Heart left ventricle (tissue), 16 donors: ENCODE results near the gene LCN2. TPM values are rescaled to one million over a fixed set of nuclear protein-coding genes. Genes with fewer than 3 reads are reported as not detected.

Experiments
- ATAC-seq, 4 donors: fragments of 200-7000 bp; cut with Tn5 transposase; one replicate each; pipeline ENCODE4 v1.9.1; 2020 to 2022; ENCODE audit warnings: moderate library complexity in 4 of 4, mild to moderate bottlenecking in 3 of 4, moderate number of reproducible peaks in 1 of 4
- DNase-seq, 5 donors: peaks; one replicate each; pipeline ENCODE4 v3.0.0-alpha.2; 2020
- H3K27ac ChIP-seq, 12 donors: fragments of 200-600 bp; sonication (generic) in 4 of 12; one replicate each; pipeline versions ENCODE4 v1.5.0 to v1.8.0; 2016 to 2022; ENCODE audit warnings: mild to moderate bottlenecking in 2 of 12
- H3K27me3 ChIP-seq, 9 donors: fragments of 200-600 bp; sonication (generic) in 2 of 9; one replicate each; pipeline versions ENCODE4 v1.5.1 to v1.8.0; 2016 to 2022; ENCODE audit warnings: mild to moderate bottlenecking in 3 of 9
- H3K36me3 ChIP-seq, 9 donors: fragments of 200-600 bp; sonication (generic) in 2 of 9; one replicate each; pipeline versions ENCODE4 v1.5.0 to v1.8.0; 2018 to 2022; ENCODE audit warnings: mild to moderate bottlenecking in 2 of 9
- H3K4me1 ChIP-seq, 12 donors: fragments of 200-600 bp; sonication (generic) in 4 of 12; one replicate each; pipeline versions ENCODE4 v1.5.0 to v1.8.0; 2016 to 2022; ENCODE audit warnings: mild to moderate bottlenecking in 3 of 12
- H3K4me3 ChIP-seq, 12 donors: fragments of 200-600 bp; sonication (generic) in 4 of 12; one replicate each; pipeline versions ENCODE4 v1.5.0 to v1.8.0; 2017 to 2022; ENCODE audit warnings: mild to moderate bottlenecking in 9 of 12, moderate library complexity in 4 of 12
- H3K9me3 ChIP-seq, 12 donors: fragments of 200-600 bp; sonication (generic) in 4 of 12; one replicate each; pipeline versions ENCODE4 v1.5.0 to v1.8.0; 2016 to 2022; ENCODE audit warnings: mild to moderate bottlenecking in 1 of 12
- POLR2A ChIP-seq, 2 donors: fragments of 450-650 bp; IDR thresholded peaks; one replicate each; pipeline ENCODE4 v1.6.1; 2017; ENCODE audit warnings: antibody characterized with exemption in 2 of 2, mild to moderate bottlenecking in 2 of 2, moderate library complexity in 2 of 2
- WGBS, 4 donors: extraction: QIAGEN DNeasy Blood & Tissue Kit in 2 of 4; methylation state at CpG; one replicate each; pipeline versions ENCODE4 v1.1.5 to v1.1.7; 2013 to 2018; 5-methylcytosine and 5-hydroxymethylcytosine counted together
- intact Hi-C, 10 donors: fragments of 100-400 bp; cut with DNase I; formaldehyde crosslinking; loops; one replicate each; pipeline versions ENCODE4 v1.11.1 to v1.14.2; 2022
- polyA plus RNA-seq, 2 donors: library from polyadenylated mRNA; stranded (reverse); fragments of 200-250 nt; gene quantifications; one replicate each; pipeline ENCODE4 v1.2.3, GENCODE V29; 2013
- total RNA-seq, 9 donors: library from RNA; depleted of rRNA in 2 of 9; stranded (reverse); fragments of >200 nt in 2 of 9; fragmentation: NEBNext Ultra II Directional in 3 of 9; extraction: Animal tissue kit (Norgen Biotek cat#: 25700) in 3 of 9; gene quantifications; one replicate each; pipeline versions ENCODE4 v1.1.0 to v1.2.4, GENCODE V29; 2016 to 2023
- TF ChIP-seq, protein P1 (sequence below), 12 donors: fragments of 200-600 bp; sonication (generic) in 4 of 12; IDR thresholded peaks; one replicate each; pipeline versions ENCODE4 v1.5.0 to v1.8.0; 2018 to 2022; ENCODE audit warnings: antibody characterized with exemption in 12 of 12, mild to moderate bottlenecking in 5 of 12
- donor health status: ischemic (EF 13 %, LVEDD 7.1; RV severe dilation, severe dysfunction).
- donor health status: healthy with polysubstance abuse.
- donor health status: DM: no; HTN: yes; CAD: no.
- donor health status: DM: no; HTN: no; CAD: no.
- donor health status: ischemic (EF 25% LVEDD 6.9; RV normal size, moderate dysfunction).
- donor health status: ischemic (EF 25% LVEDD 5.7; RV mildly dilated, moderate dysfunction).
- donor health status: healthy.
- donor health status: DM: yes; HTN: yes; CAD: no.
- donor health status: ischemic (EF 35%, LVEDD 5.7; RV mildly dilated, moderate dysfunction).
- donor health status: nonischemic (EF 11% LVEDD 7.7; RV severe dilation, severe dysfunction).
- donor health status: DM: yes; HTN: yes; CAD: no.
- donor health status: PGD.
- donor health status: ischemic (EF 29% LVEDD 5.4; RV normal size, mild dysfunction).
- donor health status: nonischemic (EF 23%, LVEDD 6.1; RV moderate dilation, normal function).

LCN2 gene
- total and polyA plus RNA-seq, 11 donors, result 1.1 to 5.8 TPM; not detected in 9

DNA sequence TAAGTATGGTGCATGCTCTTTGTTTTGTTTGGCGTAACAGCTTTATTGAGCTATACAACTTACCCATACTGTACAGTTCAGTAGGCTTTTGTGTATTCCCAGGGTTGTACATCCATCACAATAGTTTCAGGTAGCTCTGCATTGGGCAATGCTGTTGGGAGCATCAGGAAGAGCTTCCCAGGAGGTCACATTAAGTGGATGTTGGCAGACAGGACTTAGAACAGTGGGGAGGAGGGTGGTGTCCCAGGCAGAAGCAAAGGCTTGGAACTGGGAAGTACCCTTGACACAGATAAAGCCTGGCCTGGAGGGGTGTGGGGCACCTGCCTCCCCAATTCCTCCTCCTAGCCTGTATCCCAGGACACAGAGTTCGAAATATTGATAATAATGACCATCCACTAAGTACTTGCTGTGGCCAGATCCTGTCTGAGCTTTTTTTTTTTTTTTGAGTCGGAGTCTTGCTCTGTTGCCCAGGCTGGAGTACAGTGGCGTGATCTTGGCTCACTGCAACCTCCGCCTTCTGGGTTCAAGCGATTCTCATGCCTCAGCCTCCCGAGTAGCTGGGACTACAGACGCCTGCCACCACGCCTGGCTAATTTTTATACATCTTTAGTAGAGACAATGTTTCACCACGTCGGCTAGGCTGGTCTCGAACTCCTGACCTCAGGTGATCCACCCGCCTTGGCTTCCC is 12.1 kb downstream of the LCN2 start:
- Histone ChIP-seq H3K27me3 (no peaks in the 10 kb centered on the region), H3K4me1 (peaks cover 0 to 23% (median 9%) of the 10 kb centered on the region in 12 donors), H3K27ac (no peak overlapping the region), H3K9me3 (no peaks in the 10 kb centered on the region), H3K4me3 (peak overlapping the region in 3 of 12 donors; percentile 80 to 89 (median 86)), H3K36me3 (peaks cover 0 to 40% (median 31%) of the 10 kb centered on the region in 9 donors)
- no peak for DNase-seq
- no peak for TF ChIP-seq POLR2A (IDR thresholded peaks at IDR 0.05)
- TF ChIP-seq, protein P1, sequence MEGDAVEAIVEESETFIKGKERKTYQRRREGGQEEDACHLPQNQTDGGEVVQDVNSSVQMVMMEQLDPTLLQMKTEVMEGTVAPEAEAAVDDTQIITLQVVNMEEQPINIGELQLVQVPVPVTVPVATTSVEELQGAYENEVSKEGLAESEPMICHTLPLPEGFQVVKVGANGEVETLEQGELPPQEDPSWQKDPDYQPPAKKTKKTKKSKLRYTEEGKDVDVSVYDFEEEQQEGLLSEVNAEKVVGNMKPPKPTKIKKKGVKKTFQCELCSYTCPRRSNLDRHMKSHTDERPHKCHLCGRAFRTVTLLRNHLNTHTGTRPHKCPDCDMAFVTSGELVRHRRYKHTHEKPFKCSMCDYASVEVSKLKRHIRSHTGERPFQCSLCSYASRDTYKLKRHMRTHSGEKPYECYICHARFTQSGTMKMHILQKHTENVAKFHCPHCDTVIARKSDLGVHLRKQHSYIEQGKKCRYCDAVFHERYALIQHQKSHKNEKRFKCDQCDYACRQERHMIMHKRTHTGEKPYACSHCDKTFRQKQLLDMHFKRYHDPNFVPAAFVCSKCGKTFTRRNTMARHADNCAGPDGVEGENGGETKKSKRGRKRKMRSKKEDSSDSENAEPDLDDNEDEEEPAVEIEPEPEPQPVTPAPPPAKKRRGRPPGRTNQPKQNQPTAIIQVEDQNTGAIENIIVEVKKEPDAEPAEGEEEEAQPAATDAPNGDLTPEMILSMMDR (IDR thresholded peaks at IDR 0.05), result no peak
- intact Hi-C loops, result loop anchor here in 1 of 10 donors (2.0 kb wide), 1 partner anchor 33 kb away; no protein-coding TSS in a partner anchor
- ATAC-seq, result no peak
- WGBS, 4 donors, result 91 to 95% (median 94%) methylated on average over 13 of the region's 13 CpGs

- Histone ChIP-seq H3K36me3 (peaks cover 0 to 51% (median 41%) of the 10 kb centered on the region in 9 donors), H3K9me3 (no peaks in the 10 kb centered on the region), H3K4me1 (peaks cover 0 to 23% (median 9%) of the 10 kb centered on the region in 12 donors), H3K27me3 (no peaks in the 10 kb centered on the region), H3K27ac (peak overlapping the region in 1 of 12 donors; percentile 23), H3K4me3 (no peak overlapping the region)
- WGBS, 4 donors, result 71 to 77% (median 72%) methylated on average over 10 of the region's 10 CpGs
- intact Hi-C loops, result no loop called here
- TF ChIP-seq, protein P1 (IDR thresholded peaks at IDR 0.05), result no peak
- no peak for TF ChIP-seq POLR2A (IDR thresholded peaks at IDR 0.05)
- DNase-seq, result peak in 3 of 5 donors; percentile 74 to 86 (median 75)
- ATAC-seq, result peak; percentile 23 to 61 (median 42)
These were observed 13.2 kb downstream of the LCN2 start for GRCh38 chr9:128162215-128163026.

GRCh38 chr9:128163027-128163515 is 13.8 kb downstream of the LCN2 start:
- no peaks in the 10 kb centered on the region for H3K9me3 ChIP-seq
- H3K4me1 ChIP-seq, result peaks cover 0 to 23% (median 9%) of the 10 kb centered on the region in 12 donors
- no peaks in the 10 kb centered on the region for H3K27me3 ChIP-seq
- H3K4me3 ChIP-seq, result no peak overlapping the region
- WGBS, 4 donors, result 91 to 98% (median 95%) methylated on average over 6 of the region's 6 CpGs
- no peak for ATAC-seq
- H3K27ac ChIP-seq, result no peak overlapping the region
- TF ChIP-seq, protein P1 (IDR thresholded peaks at IDR 0.05), result no peak
- no peak for TF ChIP-seq POLR2A (IDR thresholded peaks at IDR 0.05)
- intact Hi-C loops, result no loop called here
- H3K36me3 ChIP-seq, result peaks cover 0 to 58% (median 48%) of the 10 kb centered on the region in 9 donors
- DNase-seq, result no peak
